Smooth muscle cell (in vitro differentiated cells): ENCODE measurements around the gene BMPER. TPM values are rescaled to one million over a fixed set of nuclear protein-coding genes. Genes with fewer than 3 reads are reported as not detected.

ENCODE experiments used
- DNase-seq: peaks from one replicate; lab custom pipeline; 2025; ENCODE audit not compliant: unreplicated experiment; lab: John Stamatoyannopoulos, UW
- H2AFZ ChIP-seq: fragments of 200-600 bp; sonication (generic); 2 replicates; pipeline ENCODE4 v1.6.0; 2016; ENCODE audit warnings: antibody characterized with exemption, low read depth, mild to moderate bottlenecking
- H3F3A ChIP-seq: fragments of 200-600 bp; sonication (generic); 2 replicates; pipeline ENCODE4 v1.6.0; 2017; ENCODE audit warnings: antibody characterized with exemption, low read depth
- H3K27ac ChIP-seq: fragments of 200-600 bp; sonication (generic); 2 replicates; pipeline ENCODE4 v1.5.1; 2016; ENCODE audit warnings: low read depth, mild to moderate bottlenecking
- H3K27me3 ChIP-seq: fragments of 200-600 bp; sonication (generic); 2 replicates; pipeline ENCODE4 v1.6.1; 2016; ENCODE audit warnings: low read depth, mild to moderate bottlenecking
- H3K36me3 ChIP-seq: fragments of 200-600 bp; sonication (generic); 2 replicates; pipeline ENCODE4 v1.5.1; 2016; ENCODE audit warnings: low read depth
- H3K4me1 ChIP-seq: fragments of 200-600 bp; sonication (generic); 2 replicates; pipeline ENCODE4 v1.5.1; 2016; ENCODE audit warnings: low read depth
- H3K4me2 ChIP-seq: fragments of 200-600 bp; sonication (generic); 2 replicates; pipeline ENCODE4 v1.6.0; 2016; ENCODE audit warnings: mild to moderate bottlenecking
- H3K4me3 ChIP-seq: fragments of 200-600 bp; sonication (generic); 2 replicates; pipeline ENCODE4 v1.5.1; 2016; ENCODE audit warnings: mild to moderate bottlenecking
- H3K79me2 ChIP-seq: fragments of 200-600 bp; sonication (generic); 2 replicates; pipeline ENCODE4 v1.6.0; 2016; ENCODE audit warnings: low read depth, mild to moderate bottlenecking
- H3K9ac ChIP-seq: fragments of 200-600 bp; sonication (generic); 2 replicates; pipeline ENCODE4 v1.6.0; 2016; ENCODE audit warnings: low read depth
- H3K9me3 ChIP-seq: fragments of 200-600 bp; sonication (generic); replicated peaks from 2 replicates; pipeline ENCODE4 v1.5.1; 2016; ENCODE audit warnings: low read depth
- H4K20me1 ChIP-seq: fragments of 200-600 bp; sonication (generic); 2 replicates; pipeline ENCODE4 v1.6.0; 2016; ENCODE audit warnings: low read depth
- WGBS: methylation state at CpG from one replicate; pipeline ENCODE4 v1.1.7; 2016; ENCODE audit warnings: low lambda C conversion rate; 5-methylcytosine and 5-hydroxymethylcytosine counted together
- polyA plus RNA-seq: library from polyadenylated mRNA; unstranded; fragments of >200 nt; fragmentation: Nextera tagmentation; extraction: Ambion mirVana; gene quantifications from 2 replicates; pipeline ENCODE4 v1.2.1, GENCODE V29; 2016
- total RNA-seq: library from RNA; depleted of rRNA; stranded (reverse); fragments of >200 nt; gene quantifications from 2 replicates; pipeline ENCODE4 v1.2.3, GENCODE V29; 2014
- TF ChIP-seq, protein P1 (sequence below): fragments of 200-600 bp; sonication (generic); IDR thresholded peaks from 2 replicates; pipeline ENCODE4 v1.5.1; 2017; ENCODE audit warnings: borderline replicate concordance, mild to moderate bottlenecking, antibody characterized with exemption; ENCODE audit not compliant: insufficient read depth, poor library complexity, severe bottlenecking

The BMPER gene
- total and polyA plus RNA-seq, 2 experiments from 2014 or later: 3.0 to 21.9 TPM

GRCh38 chr7:34026481-34027190, 121.3 kb downstream of the BMPER start:
- no peaks in the 10 kb centered on the region for H3K79me2 ChIP-seq
- H3K9ac ChIP-seq: no peak overlapping the region
- no peaks in the 10 kb centered on the region for H4K20me1 ChIP-seq
- H2AFZ ChIP-seq: no peak overlapping the region
- no peak for DNase-seq
- no peak overlapping the region for H3K27ac ChIP-seq
- H3K4me3 ChIP-seq: no peak overlapping the region
- H3K4me2 ChIP-seq: peak overlapping the region; percentile 17
- no peaks in the 10 kb centered on the region for H3K4me1 ChIP-seq
- no peaks in the 10 kb centered on the region for H3K36me3 ChIP-seq
- 68% methylated on average over 4 of the region's 4 CpGs for WGBS
- no peaks in the 10 kb centered on the region for H3K9me3 ChIP-seq
- no peaks in the 10 kb centered on the region for H3K27me3 ChIP-seq
- no peaks in the 10 kb centered on the region for H3F3A ChIP-seq
- TF ChIP-seq, protein P1, sequence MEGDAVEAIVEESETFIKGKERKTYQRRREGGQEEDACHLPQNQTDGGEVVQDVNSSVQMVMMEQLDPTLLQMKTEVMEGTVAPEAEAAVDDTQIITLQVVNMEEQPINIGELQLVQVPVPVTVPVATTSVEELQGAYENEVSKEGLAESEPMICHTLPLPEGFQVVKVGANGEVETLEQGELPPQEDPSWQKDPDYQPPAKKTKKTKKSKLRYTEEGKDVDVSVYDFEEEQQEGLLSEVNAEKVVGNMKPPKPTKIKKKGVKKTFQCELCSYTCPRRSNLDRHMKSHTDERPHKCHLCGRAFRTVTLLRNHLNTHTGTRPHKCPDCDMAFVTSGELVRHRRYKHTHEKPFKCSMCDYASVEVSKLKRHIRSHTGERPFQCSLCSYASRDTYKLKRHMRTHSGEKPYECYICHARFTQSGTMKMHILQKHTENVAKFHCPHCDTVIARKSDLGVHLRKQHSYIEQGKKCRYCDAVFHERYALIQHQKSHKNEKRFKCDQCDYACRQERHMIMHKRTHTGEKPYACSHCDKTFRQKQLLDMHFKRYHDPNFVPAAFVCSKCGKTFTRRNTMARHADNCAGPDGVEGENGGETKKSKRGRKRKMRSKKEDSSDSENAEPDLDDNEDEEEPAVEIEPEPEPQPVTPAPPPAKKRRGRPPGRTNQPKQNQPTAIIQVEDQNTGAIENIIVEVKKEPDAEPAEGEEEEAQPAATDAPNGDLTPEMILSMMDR: no peak

DNA sequence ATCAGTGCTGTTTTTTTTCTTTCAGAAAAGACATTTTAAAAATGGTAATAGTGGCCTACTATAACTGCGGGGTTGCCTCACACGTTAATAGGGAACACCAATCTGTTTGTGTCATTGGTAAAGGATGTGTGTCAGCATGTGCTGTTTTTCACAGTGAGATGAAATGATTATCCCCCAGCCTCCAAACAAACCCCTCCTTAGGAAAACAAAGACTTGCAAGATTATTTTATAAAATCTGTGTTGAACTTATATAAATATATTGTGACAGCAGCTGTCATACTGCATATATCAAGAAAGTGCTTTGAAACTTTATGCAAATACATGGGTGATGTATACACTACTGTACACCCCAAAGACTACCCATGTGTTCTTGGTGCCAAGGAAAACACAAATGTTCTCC, 125.8 kb downstream of the BMPER start:
- H3K9ac ChIP-seq: no peak overlapping the region
- H3K4me1 ChIP-seq: no peaks in the 10 kb centered on the region
- no peaks in the 10 kb centered on the region for H3K79me2 ChIP-seq
- H3K27me3 ChIP-seq: no peaks in the 10 kb centered on the region
- 91% methylated on average over 2 of the region's 2 CpGs for WGBS
- H3K4me2 ChIP-seq: no peak overlapping the region
- H3K4me3 ChIP-seq: no peak overlapping the region
- H2AFZ ChIP-seq: no peak overlapping the region
- H4K20me1 ChIP-seq: no peaks in the 10 kb centered on the region
- H3K36me3 ChIP-seq: no peaks in the 10 kb centered on the region
- H3K27ac ChIP-seq: no peak overlapping the region
- TF ChIP-seq, protein P1: no peak
- H3F3A ChIP-seq: no peaks in the 10 kb centered on the region
- no peak for DNase-seq
- no peaks in the 10 kb centered on the region for H3K9me3 ChIP-seq

GRCh38 chr7:34034728-34035127, 129.4 kb downstream of the BMPER start:
- Histone ChIP-seq H3K4me2 (no peak overlapping the region), H3K4me3 (no peak overlapping the region), H3K9me3 (no peaks in the 10 kb centered on the region), H2AFZ (no peak overlapping the region), H3K27ac (no peak overlapping the region), H3K4me1 (peaks cover 4% of the 10 kb centered on the region), H3K9ac (no peak overlapping the region), H4K20me1 (no peaks in the 10 kb centered on the region), H3F3A (no peaks in the 10 kb centered on the region), H3K79me2 (no peaks in the 10 kb centered on the region), H3K27me3 (no peaks in the 10 kb centered on the region), H3K36me3 (no peaks in the 10 kb centered on the region)
- WGBS: 83% methylated on average over 1 of the region's 1 CpG
- no peak for DNase-seq
- TF ChIP-seq, protein P1: no peak
